SW480 (cell line): ENCODE data around the gene PYDC1.
A peak's percentile ranks its signal among the peaks of the same experiment; 100 is the strongest.
"Not testable (repeated sequence)": the region's sequence is repeated elsewhere in the genome, so short reads cannot be mapped to it uniquely, and the experiment has no call there.

Experiments used
- DNase-seq: peaks from one replicate; pipeline ENCODE4 v3.0.0-alpha.2; 2016; ENCODE audit warnings: low spot score

Gene PYDC1

GRCh38 chr16:31179219-31179746 is 37.7 kb downstream of the PYDC1 start:
- DNase-seq: no peak

- peak; percentile 95 for DNase-seq
Observed at GRCh38 chr16:31177136-31177535, 39.8 kb downstream of the PYDC1 start.

- not testable (repeated sequence) for DNase-seq
Observed at GRCh38 chr16:31170048-31170447, 46.9 kb downstream of the PYDC1 start.

GRCh38 chr16:31168848-31169247 is 48.1 kb downstream of the PYDC1 start:
- DNase-seq: no peak

- no peak for DNase-seq
Observed at GRCh38 chr16:31167315-31167714, 49.6 kb downstream of the PYDC1 start.
